Activated T-cell treated with anti-CD3 and anti-CD28 coated beads for 1 hour (primary cell): ENCODE results near the gene TPH1.
"Not testable (repeated sequence)": the region's sequence is repeated elsewhere in the genome, so short reads cannot be mapped to it uniquely, and the experiment has no call there.

Source experiments
- DNase-seq: peaks from one replicate; pipeline ENCODE4 v3.0.0-alpha.2; 2020; ENCODE audit warnings: low read depth

The TPH1 gene

DNA sequence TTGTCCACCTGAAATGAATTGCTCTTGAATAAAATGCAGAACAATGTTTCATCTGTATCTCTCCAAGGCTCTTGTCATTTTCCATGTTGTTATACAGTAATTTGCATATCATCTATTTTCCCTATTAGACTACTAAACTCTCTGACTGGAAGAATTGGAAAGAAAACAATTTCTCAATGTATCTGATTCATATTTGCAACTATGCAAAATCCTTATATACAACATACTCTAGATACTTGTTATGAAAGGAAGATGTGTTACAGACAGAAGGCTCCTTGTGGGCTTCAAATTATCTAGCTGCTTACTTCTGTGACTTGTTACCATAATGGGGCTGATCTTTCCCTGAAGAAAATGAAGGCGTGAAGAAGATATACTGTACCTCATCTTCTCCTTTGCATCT lies 23.6 kb downstream of the TPH1 start:
- DNase-seq = no peak

DNA sequence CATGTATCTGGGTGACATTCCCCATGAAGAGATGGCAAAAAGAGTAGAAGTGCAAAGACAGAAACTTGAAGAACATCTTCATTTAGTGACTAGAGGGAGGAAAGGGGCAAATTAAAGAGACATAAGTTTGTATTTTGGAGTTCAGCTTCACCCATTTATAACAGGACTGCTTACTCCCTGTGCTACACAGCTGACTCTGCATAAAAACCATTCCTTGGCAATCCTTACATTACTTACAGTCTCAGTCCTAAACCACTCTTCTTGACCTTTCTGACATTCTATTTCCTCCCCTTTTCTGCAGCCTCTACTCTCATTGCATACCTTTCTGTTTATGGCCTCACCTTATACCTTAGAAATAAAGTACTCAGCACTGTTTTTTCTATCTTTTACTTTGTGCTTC lies 26.4 kb downstream of the TPH1 start:
- no peak for DNase-seq

DNA sequence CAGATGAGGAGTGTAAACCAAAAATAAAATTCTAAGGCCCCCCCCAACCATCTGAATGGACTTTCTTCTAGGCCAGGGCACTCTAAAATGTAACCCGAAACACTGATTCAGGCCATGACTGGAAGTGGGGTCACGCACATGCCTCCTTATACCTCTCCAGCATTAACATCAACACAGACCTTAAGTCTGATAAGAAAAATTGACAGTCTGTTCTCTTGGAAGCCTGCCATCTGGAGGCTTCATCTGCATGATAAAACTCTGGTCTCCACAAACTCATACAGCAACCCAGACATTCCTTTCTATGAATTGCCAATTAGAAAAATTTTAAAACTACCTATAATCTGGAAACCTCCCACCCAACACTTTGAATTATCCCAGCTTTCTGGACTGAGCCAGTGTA lies 29.3 kb downstream of the TPH1 start:
- DNase-seq = no peak

DNA sequence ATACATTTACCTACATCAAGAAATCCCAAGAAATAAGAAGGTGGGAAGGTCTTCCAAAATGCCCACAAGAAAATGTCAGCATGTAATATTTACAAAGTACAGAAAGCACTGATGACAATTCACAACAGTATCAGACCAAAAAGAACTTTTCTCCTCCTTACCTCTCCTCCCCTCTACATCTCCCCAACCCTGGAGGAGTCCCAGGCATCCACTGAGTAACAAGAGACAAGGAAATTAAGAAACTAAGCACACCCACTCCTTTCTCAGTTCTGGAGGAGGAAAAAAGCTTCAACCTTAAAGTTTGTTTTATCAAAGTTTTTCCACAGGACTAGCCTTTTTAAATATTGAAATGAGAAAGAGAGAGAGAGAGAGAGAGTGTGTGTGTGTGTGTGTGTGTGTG lies 31.2 kb downstream of the TPH1 start:
- DNase-seq = no peak

DNA sequence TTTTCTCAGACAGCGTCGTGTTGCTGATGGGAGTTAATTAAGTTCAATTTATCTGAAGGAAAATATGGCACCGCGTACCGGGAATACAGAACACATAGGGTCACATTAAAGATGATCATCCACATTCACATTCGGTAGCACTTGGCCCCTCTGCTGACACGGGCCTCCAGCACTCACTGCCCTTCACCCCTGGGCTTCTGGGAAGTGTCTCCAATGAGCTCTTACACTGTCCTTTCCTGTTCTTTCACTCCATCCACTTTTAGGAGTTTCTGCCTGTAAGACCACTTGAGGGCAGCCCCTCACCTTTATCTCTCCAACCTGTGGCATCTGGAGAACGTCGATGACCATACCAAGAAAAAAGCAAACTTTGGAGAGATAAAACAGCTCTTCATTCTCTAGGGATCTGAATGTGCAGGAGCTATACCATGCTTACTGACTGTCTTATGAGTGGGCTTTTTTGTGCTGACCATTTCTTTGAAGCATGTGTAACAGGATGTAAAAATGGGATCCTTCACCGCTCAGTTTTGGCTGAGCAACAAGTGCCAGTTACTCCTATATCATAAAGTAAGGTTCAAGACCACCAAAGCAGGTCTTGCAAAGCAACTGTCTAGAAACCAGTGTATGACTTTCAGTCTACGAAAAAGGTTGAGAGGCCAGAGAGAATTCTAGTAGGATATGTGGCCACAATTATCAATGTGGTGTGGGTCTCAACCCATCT lies 32.1 kb downstream of the TPH1 start:
- no peak for DNase-seq

DNA sequence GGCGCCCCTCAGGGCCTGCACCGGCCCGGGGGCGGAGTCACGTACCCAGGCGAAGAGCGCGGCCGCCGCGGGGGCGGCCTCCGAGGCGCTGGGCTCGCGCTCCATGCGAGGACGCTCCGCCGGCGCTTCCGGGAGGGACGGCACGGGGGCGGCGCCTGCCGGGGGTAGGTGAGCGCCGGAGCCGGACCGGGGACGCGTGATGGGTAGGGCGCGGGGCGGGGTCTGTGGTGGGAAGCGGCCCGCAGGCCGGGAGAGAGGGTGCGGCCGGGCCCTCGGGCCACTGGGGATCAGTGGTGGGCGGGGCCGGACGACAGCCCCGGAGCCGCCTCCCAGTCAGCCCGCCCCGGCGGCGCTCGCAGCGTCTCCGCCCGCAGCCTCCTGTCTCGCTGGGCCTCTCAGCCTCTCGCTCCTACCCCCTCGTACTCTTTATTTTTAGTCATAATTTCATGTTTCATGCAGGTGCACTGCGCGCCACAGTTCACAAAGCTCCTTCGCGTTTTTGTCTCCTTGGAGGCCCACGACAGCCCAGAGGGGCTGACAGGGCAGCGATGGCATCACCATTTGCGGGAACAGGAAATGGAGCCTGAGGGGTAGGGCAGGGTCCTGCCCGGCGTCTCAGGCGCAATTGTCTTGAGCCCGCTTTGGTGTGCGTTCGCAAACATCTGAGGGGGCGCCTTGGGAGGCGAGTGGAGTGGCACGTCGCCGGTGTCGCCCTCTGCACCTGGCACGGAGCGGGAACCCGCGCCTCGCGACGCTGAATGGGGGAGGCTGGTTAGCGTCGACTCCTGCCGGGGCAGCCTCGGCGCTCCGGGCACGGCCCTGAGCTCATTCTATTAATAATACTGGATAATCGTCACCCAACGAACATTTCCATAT lies 32.9 kb downstream of the TPH1 start, which contains the start of gene SERGEF:
Gene SERGEF, minus strand, starts transcription at position 142 of the 876 bp plus-strand sequence. Its CDS starts 37 bp downstream, at position 105.
- peak; percentile 90 for DNase-seq

DNA sequence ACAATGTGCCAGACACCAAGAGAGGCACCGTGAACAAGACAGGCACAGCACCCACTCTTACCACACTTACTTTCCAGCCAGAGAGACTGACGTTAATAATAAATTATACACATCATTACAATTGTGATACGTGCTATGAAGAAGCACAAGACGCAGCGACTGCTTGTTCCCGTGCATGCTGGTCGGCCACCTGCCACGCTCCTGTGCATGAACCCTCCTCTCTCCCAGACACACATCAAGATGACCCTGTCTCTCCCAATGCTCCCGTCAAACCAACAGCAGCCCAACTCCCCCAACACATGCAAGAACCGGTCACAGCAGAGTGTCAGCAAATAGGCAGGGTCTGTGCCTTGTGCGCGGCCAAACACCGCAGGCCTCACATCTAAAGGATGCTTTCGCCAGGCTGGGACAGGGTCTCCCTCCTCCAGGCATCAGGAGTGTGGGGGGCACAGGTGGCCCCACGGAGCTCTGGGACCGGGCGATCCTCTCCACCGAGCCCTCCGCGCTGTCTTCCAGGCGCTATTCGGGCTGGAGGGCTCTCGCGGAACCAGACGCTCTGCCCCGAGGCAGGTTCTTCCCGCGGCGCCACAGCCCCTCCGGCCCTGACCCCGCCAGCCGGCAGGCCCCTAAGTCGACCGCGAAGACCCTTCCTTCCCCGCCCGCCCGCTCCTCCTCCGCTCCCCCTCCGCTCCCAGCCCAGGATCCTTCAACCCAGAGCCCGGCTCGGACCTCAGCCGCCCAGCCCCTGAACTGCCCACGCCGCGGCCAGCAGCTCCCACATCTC lies 33.8 kb downstream of the TPH1 start:
- DNase-seq = no peak

DNA sequence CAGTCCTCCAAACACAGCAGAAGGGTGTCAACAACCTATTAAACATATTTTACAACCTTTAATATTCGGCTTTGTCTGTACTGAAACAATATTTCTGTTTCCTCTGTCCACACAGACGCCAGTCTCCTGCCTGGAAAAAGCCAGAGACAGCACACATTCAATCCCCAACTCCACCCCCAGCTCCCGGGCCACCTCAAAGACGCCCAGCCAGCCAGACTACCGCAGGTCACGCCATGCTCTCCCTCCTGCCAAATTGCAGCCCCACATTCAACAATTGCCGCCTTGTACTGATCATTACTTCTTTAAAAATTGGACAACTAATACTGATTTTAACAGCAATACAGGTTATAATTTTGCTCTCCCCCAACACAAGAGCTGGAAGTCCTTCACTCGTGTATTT lies 34.4 kb downstream of the TPH1 start:
- DNase-seq = no peak

DNA sequence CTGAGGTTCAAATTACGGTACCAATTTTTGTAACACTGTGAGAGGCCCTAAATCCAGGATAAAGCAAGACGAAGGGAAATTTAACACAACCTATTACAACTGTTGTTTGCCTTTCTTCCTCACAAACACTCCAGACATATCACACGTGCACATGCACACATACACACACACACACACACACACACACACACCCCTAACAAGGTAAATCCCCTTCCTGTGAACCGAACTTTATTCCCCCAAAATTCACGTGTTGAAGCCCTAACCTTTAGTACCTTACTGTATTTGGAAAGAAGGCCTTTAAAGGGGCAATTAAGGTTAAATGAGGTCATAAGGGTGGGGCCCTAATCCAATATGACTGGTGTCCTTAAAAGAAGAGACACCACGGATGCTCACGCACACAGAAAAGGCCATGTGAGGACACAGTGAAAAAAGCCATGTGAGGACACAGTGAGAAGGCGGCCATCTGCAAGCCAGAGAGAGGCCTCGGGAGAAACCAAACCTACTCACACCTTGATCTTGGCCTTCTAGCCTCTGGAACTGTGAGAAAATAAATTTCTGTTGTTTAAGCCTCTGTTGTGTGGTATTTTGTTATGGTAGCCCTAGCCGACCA lies 35.0 kb downstream of the TPH1 start:
- no peak for DNase-seq

DNA sequence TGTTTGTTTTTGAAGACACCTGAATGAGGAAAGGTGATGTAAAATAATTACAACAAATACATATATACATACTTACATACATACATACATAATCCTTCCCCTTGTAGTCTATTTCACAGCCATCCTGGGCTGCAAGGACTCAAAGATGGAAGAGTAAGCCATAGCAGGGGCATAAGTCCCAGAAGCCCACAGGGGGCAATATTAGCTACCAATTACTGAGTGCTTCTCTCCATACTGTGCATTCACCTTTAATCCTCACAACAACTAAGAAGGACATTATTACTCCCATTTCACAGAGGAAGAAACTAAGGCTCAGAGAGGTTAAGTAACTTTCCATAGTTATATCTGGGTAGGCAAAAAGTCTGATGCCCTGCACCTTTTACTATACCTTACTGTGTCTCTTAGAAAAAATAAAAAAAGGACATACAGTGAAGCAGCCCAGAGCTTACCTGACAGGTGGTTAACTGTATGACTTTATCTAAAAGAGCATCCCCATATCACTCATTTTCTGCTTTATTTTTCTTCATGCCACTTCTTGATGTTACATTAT lies 35.9 kb downstream of the TPH1 start:
- no peak for DNase-seq

DNA sequence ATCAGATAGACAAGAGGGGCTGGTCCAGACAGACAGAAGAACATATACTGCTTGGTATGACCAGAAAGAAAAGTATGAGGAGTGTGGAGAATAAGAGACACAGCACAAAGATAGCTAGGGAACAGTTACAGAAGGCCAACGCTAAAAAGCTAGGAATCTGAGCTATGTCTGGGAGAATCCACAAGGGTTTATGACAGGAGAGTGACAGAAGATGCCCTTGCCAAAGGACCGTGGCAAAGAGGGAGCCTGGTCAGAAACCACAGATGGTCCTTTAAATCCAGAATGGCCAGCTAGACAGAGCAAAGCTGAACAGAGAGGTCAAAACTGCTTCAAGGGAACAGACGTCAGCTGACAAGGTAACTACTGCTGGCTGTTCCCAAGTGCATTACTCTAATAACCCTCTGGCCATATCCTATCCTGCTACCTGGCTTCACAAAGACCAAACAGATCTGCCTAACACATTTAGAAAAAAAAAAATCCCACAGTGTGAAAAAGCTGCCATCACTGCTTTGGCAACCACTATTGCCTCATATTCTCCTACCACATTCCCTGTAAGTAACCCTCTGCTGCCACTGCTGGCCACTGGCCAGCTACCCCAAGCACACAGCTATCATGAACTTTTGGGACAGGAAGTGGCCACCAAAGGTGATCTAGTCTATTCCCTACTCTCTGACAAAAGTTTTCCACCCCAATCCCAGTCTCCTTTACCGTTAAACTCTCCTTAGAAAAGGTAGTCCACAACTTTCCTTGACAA lies 40.5 kb downstream of the TPH1 start:
- DNase-seq = no peak

DNA sequence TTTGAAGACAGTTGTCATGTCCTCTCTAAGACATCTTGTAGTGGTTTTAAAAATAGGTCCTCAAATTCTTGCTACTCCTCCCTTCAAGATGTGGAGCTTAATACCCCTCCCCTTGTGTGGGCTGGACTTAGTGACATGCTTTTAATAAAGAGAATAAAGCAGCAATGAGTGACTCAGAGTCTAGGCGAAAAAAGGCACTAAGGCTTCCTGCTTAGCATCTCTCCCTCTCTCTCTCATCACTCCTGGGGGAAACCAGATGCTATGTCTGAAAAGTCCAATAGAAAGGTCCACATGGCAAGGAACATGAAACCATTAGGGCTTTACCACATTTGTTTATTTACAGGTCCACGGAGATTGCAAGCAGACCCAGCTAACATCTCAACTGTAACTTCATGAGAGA lies 44.9 kb downstream of the TPH1 start:
- DNase-seq = no peak

DNA sequence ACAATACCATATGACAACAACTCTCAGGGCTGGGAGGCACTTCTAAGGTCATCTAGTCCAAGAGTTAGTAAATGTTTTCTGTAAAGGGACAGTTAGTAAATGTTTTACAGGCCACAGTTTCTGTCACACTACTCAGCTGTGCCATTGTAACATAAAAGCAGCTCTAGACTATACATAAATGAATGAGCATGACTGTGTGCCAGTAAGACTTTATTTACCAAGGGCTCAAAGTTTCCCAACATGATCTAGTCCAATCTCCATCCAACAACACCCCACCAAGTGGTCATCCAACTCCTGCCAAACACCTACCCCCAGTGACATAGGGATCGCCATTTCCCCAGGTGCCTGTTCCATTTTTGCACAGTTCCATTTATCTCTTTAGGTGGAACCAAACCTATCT lies 45.3 kb downstream of the TPH1 start:
- DNase-seq = no peak

DNA sequence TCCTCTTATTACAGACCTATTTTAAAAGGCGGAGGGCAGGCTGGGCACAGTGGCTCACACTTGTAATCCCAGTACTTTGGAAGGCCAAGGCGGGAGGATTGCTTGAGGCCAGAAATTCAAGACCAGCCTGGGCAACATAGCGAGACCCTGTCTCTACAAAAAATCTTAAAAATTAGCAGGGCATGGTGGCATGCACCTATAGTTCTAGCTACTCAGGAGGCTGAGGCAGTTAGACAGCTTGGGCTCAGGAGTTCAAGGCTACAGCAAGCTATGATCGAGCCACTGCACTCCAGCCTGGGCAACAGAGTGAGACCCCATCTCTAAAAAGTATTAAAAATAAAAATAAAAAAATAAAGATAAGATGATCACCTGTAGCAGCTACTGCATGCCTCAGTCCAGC lies 45.9 kb downstream of the TPH1 start:
- not testable (repeated sequence) for DNase-seq
